Naive thymus-derived CD4-positive, alpha-beta T cell (primary cell): ENCODE results near the gene HDAC10. TPM values are rescaled to one million over a fixed set of nuclear protein-coding genes. Genes with fewer than 3 reads are reported as not detected.
"Not testable (repeated sequence)": the region's sequence is repeated elsewhere in the genome, so short reads cannot be mapped to it uniquely, and the experiment has no call there.

Experiments used
- ATAC-seq: fragments of 150-1000 bp; cut with Tn5 transposase; 2 replicates; pipeline ENCODE4 v1.10.0; 2021; ENCODE audit warnings: mild to moderate bottlenecking, moderate library complexity
- CTCF ChIA-PET: fragments of 350-600 bp; sonication (Branson Sonifier 250); formaldehyde crosslinking; loops from one replicate; lab custom pipeline; 2021; ENCODE audit warnings: antibody characterized with exemption; lab: Charles Lee
- POLR2A ChIA-PET: fragments of 350-600 bp; sonication (Branson Sonifier 250); formaldehyde crosslinking; loops from one replicate; lab custom pipeline; 2021; ENCODE audit warnings: antibody characterized with exemption, inconsistent platforms; lab: Charles Lee
- DNase-seq, 9 donors: peaks; one replicate each; pipeline versions ENCODE4 v3.0.0 to v3.0.0-alpha.2; 2020 to 2022; ENCODE audit warnings: mixed read lengths in 1 of 9
- H3K27ac ChIP-seq: one replicate; pipeline ENCODE4 v1.7.0; 2013; ENCODE audit warnings: mild to moderate bottlenecking, low read depth, low read length, moderate library complexity
- H3K27me3 ChIP-seq, 2 donors: one replicate each; pipeline ENCODE4 v1.7.0; 2013; ENCODE audit warnings: low read length in 2 of 2, mild to moderate bottlenecking in 2 of 2, moderate library complexity in 2 of 2; ENCODE audit not compliant: control insufficient read depth in 2 of 2, insufficient read depth in 2 of 2
- H3K36me3 ChIP-seq, 3 experiments: 1 replicate in 2 of 3; 2 replicates in 1 of 3; pipeline ENCODE4 v1.7.0; 2013; ENCODE audit warnings: low read length in 3 of 3, mild to moderate bottlenecking in 3 of 3, moderate library complexity in 1 of 3; ENCODE audit not compliant: insufficient read depth in 3 of 3, control insufficient read depth in 2 of 3
- H3K4me1 ChIP-seq, 2 donors: one replicate each; pipeline ENCODE4 v1.7.0; 2013; ENCODE audit warnings: low read length in 2 of 2, mild to moderate bottlenecking in 2 of 2, moderate library complexity in 1 of 2; ENCODE audit not compliant: control insufficient read depth in 2 of 2, insufficient read depth in 2 of 2
- H3K4me3 ChIP-seq: 2 replicates; pipeline ENCODE4 v1.7.0; 2013; ENCODE audit warnings: mild to moderate bottlenecking, low read length
- H3K9me3 ChIP-seq, 3 experiments: 1 replicate in 2 of 3; 2 replicates in 1 of 3; pipeline ENCODE4 v1.7.0; 2013; ENCODE audit warnings: low read length in 3 of 3; ENCODE audit not compliant: control insufficient read depth in 2 of 3
- H3K27ac Mint-ChIP-seq, 9 donors: one replicate each; pipeline ENCODE4 v1.8.0; 2020 to 2022; ENCODE audit warnings: mixed read lengths in 9 of 9, mild to moderate bottlenecking in 8 of 9, moderate library complexity in 5 of 9, inconsistent platforms in 2 of 9
- H3K27me3 Mint-ChIP-seq, 5 donors: one replicate each; pipeline ENCODE4 v1.8.0; 2021 to 2022; ENCODE audit warnings: mixed read lengths in 5 of 5, mild to moderate bottlenecking in 1 of 5
- H3K36me3 Mint-ChIP-seq, 5 donors: one replicate each; pipeline ENCODE4 v1.8.0; 2020 to 2022; ENCODE audit warnings: mixed read lengths in 5 of 5, mild to moderate bottlenecking in 3 of 5, inconsistent platforms in 1 of 5
- H3K4me1 Mint-ChIP-seq, 7 donors: one replicate each; pipeline ENCODE4 v1.8.0; 2020 to 2022; ENCODE audit warnings: mixed read lengths in 7 of 7, mild to moderate bottlenecking in 3 of 7, inconsistent platforms in 1 of 7
- H3K4me3 Mint-ChIP-seq, 10 donors: one replicate each; pipeline ENCODE4 v1.8.0; 2020 to 2022; ENCODE audit warnings: mild to moderate bottlenecking in 10 of 10, mixed read lengths in 10 of 10, moderate library complexity in 6 of 10, inconsistent platforms in 2 of 10
- H3K9me3 Mint-ChIP-seq, 11 donors: one replicate each; pipeline ENCODE4 v1.8.0; 2020 to 2022; ENCODE audit warnings: mixed read lengths in 11 of 11, mild to moderate bottlenecking in 4 of 11, inconsistent platforms in 1 of 11, moderate library complexity in 1 of 11
- intact Hi-C, 2 donors: fragments of 100-400 bp; cut with micrococcal nuclease; formaldehyde crosslinking; loops; one replicate each; pipeline ENCODE4 v1.15.1; 2023
- polyA plus RNA-seq, 2 donors: library from polyadenylated mRNA; unstranded; fragments of 300-500 nt; fragmentation: Illumina TruSeq; gene quantifications; one replicate each; pipeline ENCODE4 v1.2.3, GENCODE V29; 2021
- total RNA-seq, 6 experiments: library from RNA in 5 of 6; stranded (reverse) in 5 of 6; gene quantifications; 1 replicate in 5 of 6; 2 replicates in 1 of 6; pipeline ENCODE4 v1.2.3 and lab custom pipeline; 2021 to 2026

The HDAC10 gene
- total and polyA plus RNA-seq, 7 experiments from 2014 or later = 7.1 to 139 (median 98.7) TPM

- Histone ChIP-seq H3K9me3 (no peaks in the 10 kb centered on the region), H3K36me3 (peaks cover 0 to 44% (median 5%) of the 10 kb centered on the region in 3 experiments), H3K4me1 (peaks cover 4 to 10% of the 10 kb centered on the region in 2 donors), H3K27me3 (no peaks in the 10 kb centered on the region), H3K4me3 (no peak overlapping the region), H3K27ac (no peak overlapping the region)
- H3K4me1 Mint-ChIP-seq = peaks cover 26 to 44% (median 33%) of the 10 kb centered on the region in 7 donors
- no peaks in the 10 kb centered on the region for H3K27me3 Mint-ChIP-seq
- intact Hi-C loops = loop anchor here in 1 of 2 donors (5.0 kb wide), 2 partner anchors 279 to 439 kb away; no protein-coding TSS in a partner anchor
- H3K27ac Mint-ChIP-seq = peak overlapping the region in 1 of 9 donors; percentile 33
- no peak overlapping the region for H3K4me3 Mint-ChIP-seq
- ATAC-seq = no peak
- no peaks in the 10 kb centered on the region for H3K9me3 Mint-ChIP-seq
- no peak for DNase-seq
- POLR2A ChIA-PET = interaction anchor here (2.5 kb wide), 1 partner anchor 15 kb away, joined by 10 read pairs; no protein-coding TSS in a partner anchor
- peaks cover 5 to 23% (median 8%) of the 10 kb centered on the region in 5 donors for H3K36me3 Mint-ChIP-seq
- CTCF ChIA-PET = interaction anchor here (0.7 to 1.4 kb wide), 3 partner anchors 42 to 75 kb away, joined by 3 to 4 read pairs (median 4); no protein-coding TSS in a partner anchor
These were observed 44.5 kb downstream of the HDAC10 start for GRCh38 chr22:50206599-50206998.

- Histone ChIP-seq H3K4me1 (peaks cover 4 to 10% of the 10 kb centered on the region in 2 donors), H3K27ac (no peak overlapping the region), H3K9me3 (no peaks in the 10 kb centered on the region), H3K4me3 (no peak overlapping the region), H3K36me3 (peaks cover 0 to 39% (median 5%) of the 10 kb centered on the region in 3 experiments), H3K27me3 (no peaks in the 10 kb centered on the region)
- no peak overlapping the region for H3K4me3 Mint-ChIP-seq
- ChIA-PET POLR2A (interaction anchor here (0.5 to 2.5 kb wide), 3 partner anchors 15 to 320 kb away, joined by 3 to 10 read pairs (median 4); partner anchors contain the start of gene SCO2), CTCF (interaction anchor here (0.7 kb wide), 1 partner anchor 75 kb away, joined by 4 read pairs; no protein-coding TSS in a partner anchor)
- no peak overlapping the region for H3K27ac Mint-ChIP-seq
- peaks cover 26 to 39% (median 33%) of the 10 kb centered on the region in 7 donors for H3K4me1 Mint-ChIP-seq
- H3K36me3 Mint-ChIP-seq = peaks cover 5 to 20% (median 6%) of the 10 kb centered on the region in 5 donors
- ATAC-seq (no peak), DNase-seq (no peak)
- intact Hi-C loops = loop anchor here in 1 of 2 donors (5.0 kb wide), 2 partner anchors 279 to 439 kb away; no protein-coding TSS in a partner anchor
- no peaks in the 10 kb centered on the region for H3K27me3 Mint-ChIP-seq
- no peaks in the 10 kb centered on the region for H3K9me3 Mint-ChIP-seq
These were observed 45.1 kb downstream of the HDAC10 start for GRCh38 chr22:50205781-50206569.

- intact Hi-C loops = loop anchor here in 1 of 2 donors (5.0 kb wide), 2 partner anchors 278 to 438 kb away; no protein-coding TSS in a partner anchor
- H3K36me3 Mint-ChIP-seq = peaks cover 4 to 20% (median 4%) of the 10 kb centered on the region in 5 donors
- H3K4me3 Mint-ChIP-seq = peak overlapping the region in 3 of 10 donors; percentile 11 to 74 (median 33)
- POLR2A ChIA-PET = interaction anchor here (0.5 to 1.2 kb wide), 2 partner anchors 15 to 208 kb away, joined by 4 to 5 read pairs; no protein-coding TSS in a partner anchor
- not testable (repeated sequence) for H3K27ac ChIP-seq, H3K27me3 Mint-ChIP-seq, H3K9me3 Mint-ChIP-seq, ATAC-seq, H3K27me3 ChIP-seq, DNase-seq, H3K4me3 ChIP-seq, H3K9me3 ChIP-seq
- CTCF ChIA-PET = interaction anchor here (0.7 kb wide), 1 partner anchor 259 kb away, joined by 6 read pairs; no protein-coding TSS in a partner anchor
- peak overlapping the region in 3 of 9 donors; percentile 9 to 73 (median 16) for H3K27ac Mint-ChIP-seq
- H3K4me1 Mint-ChIP-seq = peaks cover 24 to 38% (median 31%) of the 10 kb centered on the region in 7 donors
- Histone ChIP-seq H3K4me1 (peaks cover 4 to 10% of the 10 kb centered on the region in 2 donors), H3K36me3 (peaks cover 0 to 29% (median 5%) of the 10 kb centered on the region in 3 experiments)
These were observed 46.1 kb downstream of the HDAC10 start for GRCh38 chr22:50204998-50205397.

- ChIA-PET POLR2A (interaction anchor here (0.5 to 1.5 kb wide), 3 partner anchors 14 to 208 kb away, joined by 4 to 16 read pairs (median 5); no protein-coding TSS in a partner anchor), CTCF (interaction anchor here (0.7 kb wide), 1 partner anchor 259 kb away, joined by 6 read pairs; no protein-coding TSS in a partner anchor)
- H3K27ac ChIP-seq = no peak overlapping the region
- peaks cover 4 to 15% of the 10 kb centered on the region in 2 donors for H3K4me1 ChIP-seq
- Mint-ChIP-seq H3K9me3 (no peaks in the 10 kb centered on the region), H3K36me3 (peaks cover 0 to 18% (median 0%) of the 10 kb centered on the region in 5 donors), H3K4me1 (peaks cover 19 to 34% (median 27%) of the 10 kb centered on the region in 7 donors), H3K27ac (peak overlapping the region in 3 of 9 donors; percentile 9 to 73 (median 16)), H3K27me3 (no peaks in the 10 kb centered on the region), H3K4me3 (peak overlapping the region in 1 of 10 donors; percentile 11)
- intact Hi-C loops = no loop called here
- DNase-seq = no peak
- ATAC-seq = no peak
- no peak overlapping the region for H3K4me3 ChIP-seq
- H3K9me3 ChIP-seq = no peaks in the 10 kb centered on the region
- H3K36me3 ChIP-seq = peaks cover 0 to 29% (median 5%) of the 10 kb centered on the region in 3 experiments
- H3K27me3 ChIP-seq = no peaks in the 10 kb centered on the region
These were observed 46.5 kb downstream of the HDAC10 start for GRCh38 chr22:50204571-50204970.

- ATAC-seq (no peak), DNase-seq (no peak)
- H3K4me1 Mint-ChIP-seq = peaks cover 19 to 33% (median 27%) of the 10 kb centered on the region in 7 donors
- CTCF ChIA-PET = interaction anchor here (2.3 kb wide), 1 partner anchor 55 kb away, joined by 5 read pairs; no protein-coding TSS in a partner anchor
- intact Hi-C loops = no loop called here
- peaks cover 0 to 23% (median 5%) of the 10 kb centered on the region in 3 experiments for H3K36me3 ChIP-seq
- no peaks in the 10 kb centered on the region for H3K27me3 Mint-ChIP-seq
- H3K4me1 ChIP-seq = peaks cover 4 to 15% of the 10 kb centered on the region in 2 donors
- peaks cover 0 to 18% (median 0%) of the 10 kb centered on the region in 5 donors for H3K36me3 Mint-ChIP-seq
- H3K9me3 Mint-ChIP-seq = no peaks in the 10 kb centered on the region
- H3K4me3 ChIP-seq = no peak overlapping the region
- H3K9me3 ChIP-seq = no peaks in the 10 kb centered on the region
- POLR2A ChIA-PET = interaction anchor here (1.5 kb wide), 1 partner anchor 12 kb away, joined by 16 read pairs; no protein-coding TSS in a partner anchor
- no peak overlapping the region for H3K27ac ChIP-seq
- peak overlapping the region in 1 of 9 donors; percentile 17 for H3K27ac Mint-ChIP-seq
- no peaks in the 10 kb centered on the region for H3K27me3 ChIP-seq
- peak overlapping the region in 1 of 10 donors; percentile 19 for H3K4me3 Mint-ChIP-seq
These were observed 47.8 kb downstream of the HDAC10 start for GRCh38 chr22:50203288-50203687.
